GM18861 (cell line): ENCODE data around the gene S100A12.
"Not testable (repeated sequence)": the region's sequence is repeated elsewhere in the genome, so short reads cannot be mapped to it uniquely, and the experiment has no call there.

ENCODE experiments used
- ATAC-seq: cut with Tn5 transposase; IDR thresholded peaks from one replicate; pipeline ENCODE4 v1.9.1; 2021; ENCODE audit not compliant: unreplicated experiment

S100A12 gene

GRCh38 chr1:153354515-153355193 is 20.8 kb downstream of the S100A12 start:
- ATAC-seq = no peak

DNA sequence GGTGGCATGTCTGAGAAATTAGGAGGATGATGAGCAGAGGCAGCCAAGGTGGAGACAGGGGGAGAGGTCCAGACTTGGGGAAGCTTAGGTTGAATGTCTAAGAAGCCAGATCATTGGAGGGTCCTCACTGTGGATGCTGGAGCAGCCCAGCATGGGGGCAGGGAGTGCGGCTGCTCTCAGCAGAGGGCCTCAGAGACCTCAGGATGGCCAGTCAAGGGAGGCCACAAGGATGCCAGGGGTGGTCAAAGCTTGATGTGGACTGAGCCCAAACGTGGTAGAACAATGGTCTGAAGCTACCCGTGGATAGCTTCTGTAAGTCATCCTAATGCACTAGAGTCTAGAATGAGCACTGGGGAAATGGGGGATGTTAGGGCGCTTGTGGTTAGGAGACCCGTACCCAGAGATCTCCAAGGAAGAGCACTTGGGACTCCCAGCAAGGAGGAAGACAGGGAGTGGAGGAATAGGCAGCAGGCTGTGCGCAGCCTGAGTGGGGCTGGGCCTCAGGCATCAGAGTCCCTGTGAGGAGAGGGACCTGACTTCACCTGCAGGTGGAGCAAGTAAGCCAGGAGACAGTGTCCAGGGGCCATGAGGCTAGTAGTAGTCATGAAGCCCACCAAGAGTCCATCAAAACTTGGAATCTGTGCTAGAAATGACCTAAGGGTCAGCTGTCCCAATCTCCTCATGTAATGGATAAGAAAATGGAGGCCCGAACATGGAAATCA is 22.0 kb downstream of the S100A12 start:
- no peak for ATAC-seq

DNA sequence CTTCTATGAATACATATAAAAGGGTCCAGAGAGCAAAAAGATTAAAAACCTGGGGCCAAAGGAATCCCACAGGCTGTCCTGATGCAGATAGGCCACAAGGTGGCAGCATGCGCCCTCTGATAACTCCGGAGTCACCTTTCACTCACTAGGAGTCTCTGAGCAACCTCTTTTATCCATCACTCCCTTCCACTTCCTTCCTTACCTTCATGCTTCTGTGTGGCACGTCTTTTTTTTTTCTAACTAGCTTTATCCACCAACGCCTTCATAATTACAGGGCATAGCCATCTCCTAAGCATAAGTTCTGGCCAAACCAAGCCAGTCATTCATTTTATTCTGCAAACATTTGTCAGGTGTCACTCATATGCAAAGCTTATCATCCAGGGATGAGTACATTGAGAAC is 22.9 kb downstream of the S100A12 start:
- ATAC-seq = peak; percentile 42

GRCh38 chr1:153350321-153350957 is 25.0 kb downstream of the S100A12 start:
- no peak for ATAC-seq

GRCh38 chr1:153349363-153350320 is 25.8 kb downstream of the S100A12 start:
- no peak for ATAC-seq

DNA sequence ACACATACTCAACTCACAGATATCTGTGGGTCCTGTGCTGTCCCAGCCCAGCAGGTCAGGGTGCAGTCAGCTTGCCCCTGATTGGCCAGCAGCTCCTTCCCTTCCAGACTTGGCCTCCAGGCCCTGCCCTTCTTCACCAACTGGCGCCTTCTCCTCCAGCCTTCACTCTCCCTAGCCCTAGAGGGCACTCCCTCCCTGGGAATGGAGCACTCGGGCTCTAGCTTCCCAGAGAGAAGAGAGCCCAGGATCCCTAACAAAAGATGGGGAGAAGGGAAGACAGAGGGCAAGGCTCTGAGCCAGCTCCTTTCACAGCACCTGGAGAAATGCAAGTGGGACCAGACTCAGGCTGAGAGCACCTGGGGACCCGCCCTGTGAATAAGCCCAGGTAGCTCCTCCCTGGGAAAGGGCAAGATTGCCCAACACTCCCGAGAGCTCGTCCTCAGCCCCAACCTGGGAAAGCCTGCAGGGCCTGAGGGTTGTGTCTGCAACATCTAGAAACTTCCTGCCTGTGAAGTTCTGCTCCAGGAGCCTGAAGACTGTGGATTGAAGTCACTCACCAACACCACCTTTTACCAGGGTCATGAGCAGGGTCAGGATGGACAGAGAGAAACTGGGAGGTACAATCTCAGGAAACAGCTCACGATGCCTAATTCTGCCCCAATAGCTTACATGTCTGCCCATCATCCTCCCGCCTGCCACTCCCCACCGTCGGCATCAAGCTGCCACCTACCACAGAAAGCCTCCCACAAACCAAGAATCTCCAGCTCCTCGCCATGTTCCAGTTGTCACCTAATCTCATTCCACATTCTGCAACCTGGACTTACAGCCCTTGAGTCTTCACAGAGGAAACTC is 26.7 kb downstream of the S100A12 start, which contains the start of gene PGLYRP4:
PGLYRP4 (minus strand) TSS at position 331 of the 852 bp plus-strand sequence. CDS start 909 bp downstream, outside the sequence.
- ATAC-seq = no peak

DNA sequence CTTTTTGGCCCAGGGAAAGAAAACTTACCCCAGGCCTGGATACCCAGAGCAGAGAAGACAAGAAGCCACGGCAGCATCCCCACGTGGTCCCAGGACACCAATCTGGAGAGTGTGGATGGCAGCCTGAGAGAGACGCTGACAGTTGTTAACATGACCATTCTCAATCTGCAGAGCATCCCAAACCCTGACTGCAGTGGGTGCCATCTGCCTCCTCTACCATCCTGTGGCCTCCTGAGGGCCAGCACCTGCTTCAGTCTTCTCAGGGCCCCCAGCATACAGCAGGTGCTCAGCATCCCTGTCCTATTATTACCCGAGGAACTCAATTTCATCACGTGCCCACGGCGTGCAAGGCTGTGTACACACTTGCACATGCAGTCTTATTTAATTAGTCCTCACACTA is 27.6 kb downstream of the S100A12 start:
- ATAC-seq = no peak

GRCh38 chr1:153347049-153347448 is 28.4 kb downstream of the S100A12 start:
- ATAC-seq = not testable (repeated sequence)

DNA sequence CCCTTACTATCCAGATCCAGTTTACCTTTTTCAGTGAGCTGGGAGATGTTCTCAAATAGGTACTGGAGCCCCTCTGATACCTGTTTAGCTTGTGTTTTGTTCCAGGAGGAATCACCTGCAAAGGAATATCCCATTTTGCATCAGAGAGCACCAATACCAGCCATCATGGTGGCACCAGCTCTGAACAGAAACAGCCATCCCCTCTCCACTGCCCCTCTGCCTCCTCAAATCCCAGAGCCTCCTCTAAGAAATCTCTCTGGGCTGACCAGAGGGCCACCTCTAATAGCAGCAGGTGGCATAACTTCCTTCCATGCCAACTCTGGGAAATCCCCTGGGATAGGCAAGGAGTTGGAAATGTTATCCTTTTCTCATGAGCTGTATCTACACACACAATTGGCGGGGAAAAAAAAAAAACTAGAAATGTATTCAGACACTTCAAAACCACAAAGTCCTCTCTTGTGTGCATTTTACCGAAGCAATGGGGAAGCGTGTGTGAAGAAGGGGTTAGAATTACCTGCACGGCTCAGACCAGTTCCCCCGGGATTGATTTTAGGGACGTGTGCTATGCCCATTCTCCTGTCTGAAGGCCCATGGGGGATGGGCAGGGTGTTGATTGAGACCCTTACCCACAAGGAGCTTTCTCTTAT is 29.2 kb downstream of the S100A12 start:
- no peak for ATAC-seq

DNA sequence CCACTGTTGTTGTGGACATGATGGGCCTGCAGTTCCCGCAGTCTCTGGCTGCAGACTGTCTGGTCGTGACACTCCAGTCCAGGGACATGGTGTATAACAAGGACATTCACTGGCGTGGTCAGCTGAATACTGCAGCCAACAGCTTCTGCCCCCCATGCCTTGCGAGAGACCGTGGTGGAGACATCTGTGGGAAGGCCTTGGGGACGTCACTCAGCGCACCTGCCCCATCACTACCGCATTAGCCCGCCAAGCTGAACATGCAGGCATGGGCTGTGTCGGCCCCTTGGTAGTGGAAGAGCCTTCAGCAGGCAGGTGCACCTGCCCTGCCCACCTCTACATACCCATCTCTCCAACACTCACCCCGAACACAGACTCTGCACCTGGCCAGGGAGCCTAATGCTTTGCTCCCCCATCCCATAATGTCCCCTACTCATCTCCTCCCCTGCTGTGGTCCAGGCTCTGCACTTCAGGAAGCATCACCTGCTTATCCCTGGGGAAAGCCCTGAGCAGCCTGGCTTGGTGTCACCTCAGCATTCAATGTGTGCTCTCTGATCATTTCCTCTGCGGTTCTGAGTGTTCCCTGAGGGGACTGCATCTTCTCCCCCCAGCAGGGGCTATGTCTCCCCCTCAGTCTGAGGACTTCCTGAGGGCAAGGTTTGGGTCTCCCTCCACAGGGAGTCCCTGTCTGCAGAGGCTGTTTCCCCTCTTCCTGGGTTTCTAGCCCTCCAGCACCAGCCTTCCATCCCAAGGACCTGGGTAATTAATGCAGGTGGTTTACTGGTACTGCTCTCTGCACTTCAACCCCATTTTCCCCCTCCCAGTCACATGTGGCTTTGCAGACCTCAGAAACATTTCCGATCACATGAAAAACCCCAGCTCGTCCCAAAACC is 30.0 kb downstream of the S100A12 start:
- ATAC-seq = no peak

DNA sequence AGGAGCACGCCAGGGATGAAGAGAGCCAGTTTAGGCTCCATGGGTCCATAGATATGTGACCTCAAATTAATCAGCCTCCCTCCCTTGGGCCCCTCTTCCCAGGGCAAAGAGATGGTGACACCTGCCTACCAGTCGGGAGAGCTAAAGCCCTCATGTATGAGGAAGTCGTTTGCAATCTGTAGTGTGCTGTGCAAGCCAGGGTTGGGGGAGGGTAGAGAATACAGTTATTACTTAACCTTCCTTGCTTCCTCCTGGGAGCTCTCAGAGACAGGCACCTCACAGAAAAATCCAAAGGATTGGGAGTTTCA is 30.7 kb downstream of the S100A12 start:
- ATAC-seq = no peak

DNA sequence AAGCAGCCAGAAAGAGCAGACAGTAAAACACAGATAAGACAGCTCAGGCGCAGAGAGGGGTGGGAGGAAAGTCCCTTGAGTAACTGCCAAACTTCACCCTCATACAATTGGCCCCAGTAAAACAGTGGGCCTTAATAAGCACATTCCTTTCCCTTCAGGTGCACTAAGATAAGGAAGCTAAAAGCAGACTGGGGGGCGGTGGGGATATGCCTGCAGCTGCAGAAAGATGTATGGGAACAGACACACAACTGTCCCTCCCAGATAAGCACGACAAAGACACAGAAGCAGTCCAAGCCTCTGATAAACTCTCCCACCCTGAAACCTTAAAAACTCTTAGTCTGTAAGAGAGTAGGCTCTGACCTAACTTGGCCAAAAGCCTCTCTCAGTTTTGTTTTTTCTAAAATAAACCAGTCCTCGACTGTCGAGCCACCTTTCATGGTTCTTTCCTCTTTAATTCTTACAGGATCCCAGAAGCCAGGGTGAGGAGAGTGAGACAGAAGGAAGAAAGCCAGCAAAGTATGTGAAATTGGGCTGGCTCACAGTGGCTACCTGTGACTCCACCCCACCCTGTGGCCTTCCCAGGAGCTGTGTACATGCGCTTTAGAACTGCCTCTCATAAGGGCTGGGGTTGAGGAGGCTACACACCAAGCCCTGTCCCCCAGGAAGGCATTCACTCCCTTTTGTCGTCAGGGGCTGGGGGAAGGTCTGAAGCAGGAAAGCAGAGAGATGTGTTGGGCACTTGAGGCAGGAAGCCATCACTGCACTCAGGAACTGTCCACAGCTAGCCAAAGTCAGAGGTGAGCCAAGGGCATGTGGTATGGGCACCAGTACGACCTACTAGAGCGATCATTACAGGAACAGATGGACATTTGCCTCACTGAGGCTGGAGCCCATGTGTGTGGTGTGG is 31.4 kb downstream of the S100A12 start:
- ATAC-seq = no peak

- no peak for ATAC-seq
Observed at GRCh38 chr1:153343040-153343681, 32.3 kb downstream of the S100A12 start.

DNA sequence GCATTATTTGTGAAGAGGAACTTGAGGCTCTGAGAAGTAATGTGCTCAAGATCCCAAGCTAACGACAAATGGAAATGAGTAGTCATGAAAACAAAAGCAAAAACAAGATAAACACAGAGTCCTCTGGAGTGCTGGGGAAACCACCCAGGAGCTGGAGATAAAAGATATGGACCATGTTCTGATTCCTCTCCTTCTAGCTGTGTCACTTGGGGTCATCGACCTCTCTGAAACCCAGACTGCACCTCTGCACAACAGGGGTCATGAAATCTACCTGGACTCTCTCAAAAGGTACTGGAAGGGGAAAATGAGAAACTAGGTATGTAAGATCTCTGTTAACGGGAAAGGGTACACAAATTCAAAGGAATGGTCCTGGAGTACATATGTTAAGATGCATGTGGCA is 33.2 kb downstream of the S100A12 start:
- ATAC-seq = no peak

GRCh38 chr1:153341431-153341934 is 33.9 kb downstream of the S100A12 start:
- no peak for ATAC-seq

GRCh38 chr1:153340356-153340755 is 35.1 kb downstream of the S100A12 start:
- no peak for ATAC-seq

DNA sequence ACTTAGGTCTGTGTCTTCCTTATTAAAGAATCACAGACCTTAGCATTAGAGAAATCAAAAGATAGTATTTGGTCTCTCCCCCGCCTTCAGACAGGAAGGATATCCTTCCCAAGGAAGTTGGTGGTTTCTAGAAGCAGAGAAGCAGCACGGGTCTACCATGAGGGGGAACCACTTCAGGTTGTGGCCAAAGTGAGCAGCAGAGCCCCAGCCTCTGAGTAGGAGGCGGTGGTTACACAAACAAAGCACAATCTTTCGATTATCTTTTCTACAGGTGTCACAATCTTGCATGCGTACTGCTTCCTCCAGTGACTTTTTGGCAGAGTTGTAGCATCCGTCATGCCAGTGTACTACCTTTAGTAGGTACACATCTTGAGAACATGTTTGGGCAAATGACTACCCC is 35.6 kb downstream of the S100A12 start:
- ATAC-seq = no peak
